Stomach smooth muscle (tissue), 2 donors: ENCODE data around the gene SHTN1.

Source experiments
- H3K27ac ChIP-seq: one replicate; pipeline ENCODE4 v1.7.0; 2013; ENCODE audit warnings: mild to moderate bottlenecking, low read length, inconsistent platforms
- H3K27me3 ChIP-seq, 2 donors: one replicate each; pipeline ENCODE4 v1.7.0; 2013; ENCODE audit warnings: low read length in 2 of 2; ENCODE audit not compliant: insufficient read depth in 2 of 2, control insufficient read depth in 1 of 2
- H3K36me3 ChIP-seq, 2 donors: one replicate each; pipeline ENCODE4 v1.7.0; 2013; ENCODE audit warnings: low read length in 2 of 2; ENCODE audit not compliant: control insufficient read depth in 2 of 2, insufficient read depth in 2 of 2
- H3K4me1 ChIP-seq: one replicate; pipeline ENCODE4 v1.7.0; 2013; ENCODE audit warnings: low read length; ENCODE audit not compliant: control insufficient read depth, insufficient read depth
- H3K4me3 ChIP-seq, 2 donors: one replicate each; pipeline ENCODE4 v1.7.0; 2013; ENCODE audit warnings: low read length in 2 of 2
- H3K9ac ChIP-seq, 2 donors: one replicate each; pipeline ENCODE4 v1.7.0; 2013; ENCODE audit warnings: low read length in 2 of 2, mild to moderate bottlenecking in 1 of 2
- H3K9me3 ChIP-seq, 2 donors: one replicate each; pipeline ENCODE4 v1.7.0; 2013; ENCODE audit warnings: low read length in 2 of 2; ENCODE audit not compliant: control insufficient read depth in 2 of 2
- donor health status: healthy.
- donor health status: Pancreatic carcinoma.

SHTN1 gene

DNA sequence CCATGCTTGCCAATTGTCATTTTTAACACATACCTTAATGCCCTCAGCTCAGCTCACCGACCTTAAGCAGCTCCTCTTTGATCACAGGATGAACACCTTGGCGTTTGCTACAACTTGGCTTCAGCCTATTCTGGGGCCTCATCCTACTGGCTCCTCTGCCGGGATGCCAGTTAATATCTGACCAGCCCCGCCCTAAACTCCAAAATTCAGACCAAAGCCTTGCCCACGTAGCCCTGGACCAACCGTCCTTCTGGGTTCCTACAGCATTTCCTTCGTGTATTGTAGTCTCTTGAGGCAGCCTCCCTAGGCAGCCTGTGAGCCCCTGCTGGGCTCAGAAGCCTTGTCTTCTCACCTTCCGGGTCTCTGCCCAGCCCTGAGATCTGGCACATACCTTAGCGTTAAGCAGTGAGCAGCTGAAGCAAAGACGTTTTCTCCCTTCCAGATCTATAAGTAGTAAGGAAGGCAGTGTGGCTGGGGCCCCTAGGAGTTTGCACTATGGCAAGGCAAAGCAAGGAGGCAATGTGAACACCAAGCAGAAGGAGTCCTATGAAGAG is 154.9 kb downstream of the SHTN1 start:
- H3K36me3 ChIP-seq = no peaks in the 10 kb centered on the region
- peak overlapping the region; percentile 78 to 86 for H3K9ac ChIP-seq
- H3K27ac ChIP-seq = no peak overlapping the region
- H3K27me3 ChIP-seq = no peaks in the 10 kb centered on the region
- H3K4me3 ChIP-seq = peak overlapping the region; percentile 88 to 93
- H3K4me1 ChIP-seq = peaks cover 10% of the 10 kb centered on the region
- no peaks in the 10 kb centered on the region for H3K9me3 ChIP-seq

DNA sequence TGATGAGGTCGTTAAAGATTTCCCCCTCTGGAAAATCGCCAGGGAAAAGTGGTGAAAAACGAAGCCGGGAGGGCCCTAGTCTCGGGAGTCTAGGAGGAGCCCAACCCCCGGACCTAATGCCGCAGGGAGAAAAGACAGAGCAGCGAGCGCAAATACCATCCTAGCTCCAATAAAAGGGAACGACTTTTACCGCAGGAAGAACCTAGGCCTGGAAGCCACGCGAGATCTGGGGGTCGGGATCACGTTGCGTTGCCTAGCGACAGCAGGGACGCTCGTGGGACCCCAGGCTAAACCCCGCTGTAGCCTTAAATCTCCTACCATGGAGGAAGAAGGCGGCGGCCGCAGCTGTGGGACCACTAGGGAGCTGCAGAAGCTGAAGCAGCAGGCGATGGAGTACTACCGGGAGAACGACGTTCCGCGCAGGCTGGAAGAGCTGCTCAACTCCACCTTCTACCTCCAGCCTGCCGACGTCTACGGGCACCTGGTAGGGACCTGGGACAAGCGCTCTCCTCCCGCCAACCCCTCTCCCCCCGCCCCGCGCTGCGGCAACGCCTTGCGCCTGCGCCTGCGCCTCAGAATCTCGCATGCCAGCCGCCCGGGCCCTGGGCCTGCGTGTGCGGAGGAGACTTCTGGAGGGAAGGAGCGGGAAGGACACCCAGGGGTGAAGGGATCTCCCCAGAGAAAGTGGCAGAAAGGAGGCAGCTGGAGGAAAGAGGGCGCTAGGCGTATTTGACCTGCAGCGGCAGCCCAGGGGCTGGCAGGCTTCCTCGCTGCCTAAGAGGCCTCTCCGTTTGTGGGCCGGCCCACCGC is 155.5 kb downstream of the SHTN1 start, which contains the start of gene ENO4:
ENO4 (plus strand) TSS at position 252 of the 810 bp plus-strand sequence; CDS start at position 320, 68 bp downstream.
- Histone ChIP-seq H3K4me1 (peaks cover 10% of the 10 kb centered on the region), H3K27ac (no peak within 1 kb of the TSS), H3K27me3 (no peaks in the 10 kb centered on the region), H3K9me3 (no peaks in the 10 kb centered on the region), H3K9ac (peak within 1 kb of the TSS; percentile 78 to 87), H3K36me3 (no peaks in the 10 kb centered on the region), H3K4me3 (peak within 1 kb of the TSS; percentile 88 to 93)

DNA sequence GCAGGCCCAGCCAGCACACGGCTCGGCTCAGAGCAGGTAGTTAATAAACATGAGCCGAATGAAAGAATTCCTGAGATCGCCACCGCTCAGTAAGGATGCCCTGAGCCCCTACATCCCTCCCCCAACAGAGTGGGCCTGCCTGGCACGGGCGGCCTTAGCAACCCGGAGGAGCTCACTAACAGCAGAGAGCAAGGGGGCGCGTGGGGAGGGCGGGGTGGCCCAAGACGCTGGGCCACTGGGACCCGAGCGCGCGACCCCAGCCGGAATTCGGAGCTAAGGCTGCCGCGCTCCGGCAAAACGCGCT is 156.1 kb downstream of the SHTN1 start:
- Histone ChIP-seq H3K36me3 (no peaks in the 10 kb centered on the region), H3K9me3 (no peaks in the 10 kb centered on the region), H3K4me1 (peaks cover 10% of the 10 kb centered on the region), H3K27me3 (no peaks in the 10 kb centered on the region), H3K9ac (peak overlapping the region; percentile 78 to 87), H3K4me3 (peak overlapping the region; percentile 88 to 93), H3K27ac (no peak overlapping the region)

DNA sequence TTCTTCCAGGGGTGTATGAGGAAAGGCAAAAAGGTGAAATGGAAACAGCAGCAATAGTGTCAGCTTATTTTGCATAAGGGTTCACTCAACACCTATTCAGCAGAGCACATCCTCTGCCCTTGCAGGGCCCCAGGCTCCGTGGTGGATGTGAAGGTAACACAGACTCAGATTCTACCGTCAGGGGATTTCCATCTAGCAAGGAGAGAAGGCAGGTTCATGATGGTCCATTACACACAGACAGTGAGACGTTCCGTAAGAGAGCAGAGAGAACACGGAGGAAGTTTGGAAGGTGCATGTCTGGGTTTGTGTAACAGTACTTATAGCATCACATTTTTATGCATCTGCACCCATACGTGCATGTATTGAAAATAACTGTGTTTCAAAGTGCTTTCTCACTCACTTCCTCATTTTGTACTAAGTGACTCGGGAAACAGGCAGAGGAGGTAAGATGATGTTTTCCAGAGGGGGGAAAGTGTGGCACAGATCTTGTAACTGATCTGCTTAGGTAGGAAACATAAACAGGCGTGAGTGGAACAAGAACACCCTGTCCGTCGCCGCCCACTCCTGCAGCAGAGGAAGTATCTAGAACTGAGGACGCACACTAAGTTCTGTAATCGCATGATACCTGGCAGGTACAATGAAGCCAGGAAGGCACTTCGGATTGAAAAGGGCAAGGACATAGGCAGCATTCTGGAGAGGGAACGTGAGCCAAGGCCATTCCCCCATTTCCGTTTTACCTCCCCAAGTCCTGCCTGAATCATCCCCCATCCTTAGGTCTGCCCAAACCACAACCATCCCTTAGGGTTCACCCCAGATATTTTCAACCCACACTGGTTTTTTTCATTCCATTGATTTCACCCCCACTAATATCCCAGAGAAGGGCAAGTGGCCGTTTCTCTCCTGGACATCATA is 156.7 kb downstream of the SHTN1 start:
- H3K4me3 ChIP-seq = peak overlapping the region; percentile 88 to 93
- H3K27me3 ChIP-seq = no peaks in the 10 kb centered on the region
- peak overlapping the region; percentile 78 to 87 for H3K9ac ChIP-seq
- no peaks in the 10 kb centered on the region for H3K9me3 ChIP-seq
- peaks cover 10% of the 10 kb centered on the region for H3K4me1 ChIP-seq
- H3K27ac ChIP-seq = no peak overlapping the region
- H3K36me3 ChIP-seq = no peaks in the 10 kb centered on the region

DNA sequence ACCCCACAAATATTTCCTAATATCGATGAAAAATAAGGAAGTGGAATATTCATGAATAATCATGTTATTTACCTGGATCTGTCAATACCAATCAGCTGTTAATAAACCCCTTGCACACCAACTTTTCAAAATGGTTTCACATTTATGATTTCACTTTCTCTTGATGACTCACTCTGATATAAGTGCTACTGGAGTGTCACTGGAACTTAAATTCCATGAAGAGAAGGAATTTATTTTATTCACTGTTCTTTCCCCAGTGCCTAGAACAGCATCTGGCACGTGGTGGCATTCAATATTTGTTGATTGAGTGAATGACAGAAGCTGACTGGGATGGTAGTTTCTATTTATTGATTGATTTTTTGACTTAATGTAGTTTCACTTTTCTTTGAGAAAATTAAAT is 159.2 kb downstream of the SHTN1 start:
- no peaks in the 10 kb centered on the region for H3K36me3 ChIP-seq
- H3K4me1 ChIP-seq = peaks cover 10% of the 10 kb centered on the region
- no peaks in the 10 kb centered on the region for H3K9me3 ChIP-seq
- no peak overlapping the region for H3K4me3 ChIP-seq
- no peak overlapping the region for H3K27ac ChIP-seq
- no peaks in the 10 kb centered on the region for H3K27me3 ChIP-seq
- H3K9ac ChIP-seq = no peak overlapping the region

DNA sequence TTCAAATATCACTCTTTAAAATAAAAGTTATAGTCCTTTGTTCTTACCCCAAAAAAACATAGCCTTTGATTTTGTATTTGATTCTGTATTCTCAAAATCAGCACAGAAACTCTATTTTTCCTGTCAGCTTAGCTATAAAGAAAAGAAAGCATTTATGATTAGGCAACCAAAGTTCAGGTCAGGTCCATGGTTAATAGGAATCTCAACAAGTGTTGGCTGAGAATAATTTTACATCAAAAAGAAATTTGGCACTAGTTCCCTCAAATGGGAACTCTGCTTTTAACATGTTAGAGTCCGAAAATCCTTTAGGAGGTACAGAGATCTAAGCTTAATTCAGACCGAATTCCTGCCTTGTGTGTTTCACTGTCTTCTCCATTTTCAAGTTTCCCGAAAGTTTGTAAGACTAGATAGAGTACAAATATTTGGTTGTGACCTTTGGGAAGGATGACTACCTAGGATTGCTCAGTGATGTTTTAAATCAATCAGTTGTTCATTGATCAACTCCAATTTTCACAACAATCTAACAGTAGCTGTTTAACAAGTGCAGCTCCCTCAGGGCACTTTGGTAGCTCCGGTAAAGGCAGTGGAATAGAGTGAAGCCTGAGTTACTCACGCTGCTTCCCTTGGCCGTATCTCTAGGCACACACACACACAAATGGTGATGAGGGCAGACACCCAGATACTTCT is 164.5 kb downstream of the SHTN1 start:
- no peak overlapping the region for H3K9ac ChIP-seq
- no peak overlapping the region for H3K27ac ChIP-seq
- no peaks in the 10 kb centered on the region for H3K4me1 ChIP-seq
- H3K36me3 ChIP-seq = no peaks in the 10 kb centered on the region
- H3K9me3 ChIP-seq = no peaks in the 10 kb centered on the region
- no peak overlapping the region for H3K4me3 ChIP-seq
- H3K27me3 ChIP-seq = no peaks in the 10 kb centered on the region

DNA sequence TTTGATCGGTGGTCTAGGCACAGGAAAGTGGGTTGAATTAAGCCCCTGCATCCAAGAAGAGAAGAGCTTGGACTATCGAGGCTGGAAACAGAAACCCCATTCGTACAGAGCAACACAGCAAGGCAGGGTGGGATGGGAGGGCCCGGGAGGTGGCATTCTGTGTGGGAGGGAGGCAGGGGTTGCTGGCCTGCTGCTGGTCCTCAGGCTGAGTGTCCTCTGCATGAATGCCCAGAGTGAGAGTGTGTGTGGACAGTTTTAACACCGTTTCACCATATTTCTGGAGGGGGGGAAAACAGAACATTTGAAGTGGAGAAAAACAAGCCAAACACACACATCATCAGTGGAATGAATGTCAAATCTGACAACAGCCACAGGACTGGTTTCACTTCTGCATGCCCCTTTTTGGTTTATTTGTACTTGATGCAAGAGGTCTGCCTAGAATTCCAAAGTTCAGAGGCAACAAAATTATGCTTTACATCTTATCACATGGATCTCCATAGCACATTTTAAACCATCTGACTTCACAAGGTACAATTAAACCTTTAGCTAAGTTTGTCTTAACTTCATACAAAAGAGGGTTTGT is 166.8 kb downstream of the SHTN1 start:
- Histone ChIP-seq H3K9me3 (no peaks in the 10 kb centered on the region), H3K27ac (no peak overlapping the region), H3K27me3 (no peaks in the 10 kb centered on the region)

DNA sequence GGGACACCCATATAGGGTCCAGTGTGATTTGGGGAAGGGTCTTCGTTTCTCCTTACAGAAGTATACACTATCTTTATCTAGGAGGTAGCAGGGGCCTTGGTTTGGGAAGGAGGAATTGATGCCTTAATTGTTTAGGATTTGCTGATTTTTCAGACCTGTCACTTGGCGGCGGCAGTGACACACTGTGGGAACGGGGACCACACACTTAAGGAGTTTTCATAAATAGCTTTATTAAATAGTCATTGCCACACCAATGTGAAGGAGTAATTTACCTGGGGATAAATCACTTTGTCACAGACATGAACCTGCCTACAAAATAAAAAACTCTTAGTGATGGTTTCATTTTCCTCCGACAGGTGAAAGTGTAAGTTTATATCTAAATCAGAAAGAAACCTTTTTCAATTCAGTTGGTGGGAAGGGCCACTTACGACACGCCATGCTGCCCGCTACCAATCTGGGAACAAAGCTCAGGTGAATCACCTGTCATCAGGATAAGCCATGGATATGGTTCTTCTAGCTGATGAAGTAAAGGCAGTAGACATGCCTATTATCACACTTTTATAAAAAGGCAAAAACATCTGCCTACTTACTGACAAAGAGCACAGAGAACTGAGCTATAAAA is 168.0 kb downstream of the SHTN1 start:
- Histone ChIP-seq H3K9me3 (no peaks in the 10 kb centered on the region), H3K9ac (no peak overlapping the region), H3K27me3 (no peaks in the 10 kb centered on the region), H3K27ac (no peak overlapping the region), H3K4me3 (no peak overlapping the region), H3K36me3 (peaks cover 2 to 6% of the 10 kb centered on the region in 2 donors), H3K4me1 (no peaks in the 10 kb centered on the region)

More for the DNA sequence above, 166.8 kb downstream of the SHTN1 start:
- H3K36me3 ChIP-seq = peaks cover 0 to 2% of the 10 kb centered on the region in 2 donors
- no peak overlapping the region for H3K4me3 ChIP-seq
- H3K4me1 ChIP-seq = no peaks in the 10 kb centered on the region
- H3K9ac ChIP-seq = no peak overlapping the region

DNA sequence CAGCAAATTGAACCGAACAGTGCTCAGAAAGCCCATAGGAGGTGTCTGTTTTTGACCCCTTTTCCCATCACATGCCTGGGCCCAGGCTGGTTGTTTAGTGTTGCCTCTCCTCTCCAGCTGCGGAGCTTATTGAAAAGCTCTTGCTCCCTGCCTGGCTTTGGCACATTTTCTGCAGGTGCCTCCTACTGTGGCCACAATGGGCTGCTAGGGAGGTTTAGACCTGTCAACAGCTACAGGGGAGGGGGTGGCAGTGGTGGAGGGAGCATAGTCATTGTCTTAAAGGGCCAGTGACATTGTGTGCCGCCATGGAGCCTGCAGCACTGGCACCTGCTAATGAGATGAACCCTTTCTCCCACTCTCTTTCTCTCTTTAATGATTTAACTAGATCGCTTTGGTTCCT is 168.9 kb downstream of the SHTN1 start:
- H3K27ac ChIP-seq = no peak overlapping the region
- H3K36me3 ChIP-seq = peaks cover 2 to 6% of the 10 kb centered on the region in 2 donors
- no peaks in the 10 kb centered on the region for H3K27me3 ChIP-seq
- H3K9ac ChIP-seq = no peak overlapping the region
- H3K4me3 ChIP-seq = no peak overlapping the region
- no peaks in the 10 kb centered on the region for H3K4me1 ChIP-seq
- no peaks in the 10 kb centered on the region for H3K9me3 ChIP-seq

DNA sequence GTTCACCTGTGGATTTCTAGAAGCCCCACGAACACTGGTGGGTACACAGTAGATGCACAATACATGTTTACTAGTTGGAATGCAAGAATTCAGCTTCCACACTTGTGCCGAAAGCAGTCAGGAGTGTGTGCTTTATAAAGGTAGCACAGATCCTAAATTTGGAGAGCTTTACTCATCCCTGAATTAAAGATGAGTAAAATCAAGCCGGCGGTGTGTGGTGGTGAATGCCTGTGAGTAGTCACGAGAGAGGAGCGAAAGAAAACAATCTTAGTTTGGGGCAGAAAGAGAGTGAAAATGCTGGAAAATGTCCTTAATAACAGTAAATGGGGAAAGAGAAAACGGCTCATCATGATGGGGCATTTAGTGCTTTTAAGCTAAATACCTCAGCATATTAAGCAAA is 169.3 kb downstream of the SHTN1 start:
- no peaks in the 10 kb centered on the region for H3K9me3 ChIP-seq
- no peak overlapping the region for H3K9ac ChIP-seq
- no peak overlapping the region for H3K27ac ChIP-seq
- no peaks in the 10 kb centered on the region for H3K27me3 ChIP-seq
- H3K4me1 ChIP-seq = no peaks in the 10 kb centered on the region
- H3K4me3 ChIP-seq = no peak overlapping the region
- peaks cover 2 to 6% of the 10 kb centered on the region in 2 donors for H3K36me3 ChIP-seq
